Measurements from ENCODE around the gene SPAG16.
A peak's percentile ranks its signal among the peaks of the same experiment; 100 is the strongest.

The SPAG16 gene

DNA sequence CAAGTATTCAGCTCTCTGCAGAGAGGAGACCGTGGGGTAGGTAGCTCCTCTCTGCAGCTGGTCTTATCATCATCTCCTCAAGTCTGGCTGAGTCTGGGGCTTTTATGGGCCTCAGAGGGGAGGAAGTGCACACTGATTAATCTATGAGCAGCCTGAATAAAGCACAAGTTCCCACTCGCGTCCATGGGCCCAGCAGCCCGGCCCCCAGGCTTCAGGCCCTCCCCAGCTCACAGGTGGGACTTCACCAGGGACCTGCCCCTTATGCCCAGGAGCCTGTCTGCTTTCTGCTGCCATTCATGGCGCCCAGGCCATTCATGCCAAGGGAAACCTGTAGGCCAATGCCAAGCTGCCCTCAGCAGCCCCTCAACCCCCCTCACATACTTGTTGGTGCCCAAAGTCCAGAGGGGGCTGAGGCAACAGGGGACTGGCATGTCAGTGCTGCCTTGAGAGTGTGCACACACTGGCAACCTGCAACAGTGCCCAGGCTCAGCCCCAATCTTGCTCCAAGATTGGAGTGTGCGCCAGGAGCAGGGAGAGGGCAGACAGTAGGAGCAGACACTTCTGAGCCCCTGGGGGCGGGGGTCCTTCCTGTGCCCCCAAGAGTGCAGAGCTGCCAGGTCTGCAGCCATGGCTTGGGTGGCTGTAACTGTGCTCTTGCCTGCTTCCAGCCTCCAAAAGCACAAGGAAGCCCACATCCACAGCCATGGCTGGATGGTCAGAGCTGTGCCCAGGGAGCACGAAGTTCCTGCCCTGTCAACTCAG lies 751.0 kb downstream of the SPAG16 start:
- TF ChIP-seq ZNF398 (tag by site-specific recombination; IDR thresholded peaks at IDR 0.05) (no peak), ZNF112 (tag by site-specific recombination; IDR thresholded peaks at IDR 0.05) (no peak), ZBTB21 (tag by site-specific recombination; IDR thresholded peaks at IDR 0.05) (no peak), TRIM28 (IDR thresholded peaks at IDR 0.05; ENCODE audit: borderline replicate concordance, low read length) (peak; percentile 45; the same call in 1 of the 2 replicates), ZNF140 (tag by site-specific recombination; IDR thresholded peaks at IDR 0.05) (no peak), ZFP3 (tag by site-specific recombination; IDR thresholded peaks at IDR 0.05; ENCODE audit: low read depth) (no peak), SETDB1 (IDR thresholded peaks at IDR 0.05; ENCODE audit: insufficient read length, low read length) (peak; percentile 18), ZNF341 (tag by site-specific recombination; IDR thresholded peaks at IDR 0.05; ENCODE audit: low read depth) (no peak), ZBTB20 (tag by site-specific recombination; IDR thresholded peaks at IDR 0.05) (no peak), ZNF239 (tag by site-specific recombination; IDR thresholded peaks at IDR 0.05) (no peak), ZNF350 (tag by site-specific recombination; IDR thresholded peaks at IDR 0.05) (no peak), ZBTB8A (tag by site-specific recombination; IDR thresholded peaks at IDR 0.05) (no peak), BCL11B (tag by site-specific recombination; IDR thresholded peaks at IDR 0.05; ENCODE audit: low read depth) (no peak)
- ChIA-PET CTCF (interaction anchor here (0.6 kb wide), 1 partner anchor 785 kb away, joined by 3 read pairs; no protein-coding TSS in a partner anchor), POLR2A (no interaction called here)
- H3K4me1 ChIP-seq (ENCODE audit: control insufficient read depth, insufficient read depth, low read length): no peaks in the 10 kb centered on the region
- no peak overlapping the region for H3K4me3 ChIP-seq (ENCODE audit: low read depth, low read length)
- H3K9me3 ChIP-seq (ENCODE audit: control insufficient read depth, insufficient read depth, low read depth, low read length): no peaks in the 10 kb centered on the region
- no peaks in the 10 kb centered on the region for H3K36me3 ChIP-seq (ENCODE audit: control insufficient read depth in 2 of 2, insufficient read depth in 1 of 2, low read length in 2 of 2)
- no peak overlapping the region for H3K27ac ChIP-seq (ENCODE audit: extremely low read depth, low read depth, low read length)

- no peak overlapping the region for H3K4me3 ChIP-seq (ENCODE audit: low read depth, low read length)
- TF ChIP-seq KLF10 (tag by site-specific recombination; IDR thresholded peaks at IDR 0.05) (no peak), ZNF335 (tag by site-specific recombination; conservative IDR thresholded peaks at IDR 0.05) (no peak), KLF1 (tag by site-specific recombination; IDR thresholded peaks at IDR 0.05) (no peak), ZNF174 (tag by site-specific recombination; IDR thresholded peaks at IDR 0.05) (no peak), ZNF701 (tag by site-specific recombination; IDR thresholded peaks at IDR 0.05) (no peak), ZBTB48 (tag by site-specific recombination; IDR thresholded peaks at IDR 0.05) (no peak), ZFHX2 (tag by site-specific recombination; conservative IDR thresholded peaks at IDR 0.05) (no peak), ZNF184 (tag by site-specific recombination; IDR thresholded peaks at IDR 0.05) (no peak), ZBTB7A (tag by site-specific recombination; IDR thresholded peaks at IDR 0.05; ENCODE audit: low read depth) (no peak), ZNF514 (tag by site-specific recombination; IDR thresholded peaks at IDR 0.05) (no peak), ZNF549 (tag by site-specific recombination; IDR thresholded peaks at IDR 0.05) (no peak), ZBTB20 (tag by site-specific recombination; IDR thresholded peaks at IDR 0.05) (no peak), ZNF140 (tag by site-specific recombination; IDR thresholded peaks at IDR 0.05) (no peak), SP3 (tag by site-specific recombination; IDR thresholded peaks at IDR 0.05) (no peak), ZNF175 (tag by site-specific recombination; IDR thresholded peaks at IDR 0.05) (no peak)
- TF ChIP-seq, protein P1, sequence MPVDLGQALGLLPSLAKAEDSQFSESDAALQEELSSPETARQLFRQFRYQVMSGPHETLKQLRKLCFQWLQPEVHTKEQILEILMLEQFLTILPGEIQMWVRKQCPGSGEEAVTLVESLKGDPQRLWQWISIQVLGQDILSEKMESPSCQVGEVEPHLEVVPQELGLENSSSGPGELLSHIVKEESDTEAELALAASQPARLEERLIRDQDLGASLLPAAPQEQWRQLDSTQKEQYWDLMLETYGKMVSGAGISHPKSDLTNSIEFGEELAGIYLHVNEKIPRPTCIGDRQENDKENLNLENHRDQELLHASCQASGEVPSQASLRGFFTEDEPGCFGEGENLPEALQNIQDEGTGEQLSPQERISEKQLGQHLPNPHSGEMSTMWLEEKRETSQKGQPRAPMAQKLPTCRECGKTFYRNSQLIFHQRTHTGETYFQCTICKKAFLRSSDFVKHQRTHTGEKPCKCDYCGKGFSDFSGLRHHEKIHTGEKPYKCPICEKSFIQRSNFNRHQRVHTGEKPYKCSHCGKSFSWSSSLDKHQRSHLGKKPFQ (tag by site-specific recombination; IDR thresholded peaks at IDR 0.05): no peak
- TF ChIP-seq, protein P2, sequence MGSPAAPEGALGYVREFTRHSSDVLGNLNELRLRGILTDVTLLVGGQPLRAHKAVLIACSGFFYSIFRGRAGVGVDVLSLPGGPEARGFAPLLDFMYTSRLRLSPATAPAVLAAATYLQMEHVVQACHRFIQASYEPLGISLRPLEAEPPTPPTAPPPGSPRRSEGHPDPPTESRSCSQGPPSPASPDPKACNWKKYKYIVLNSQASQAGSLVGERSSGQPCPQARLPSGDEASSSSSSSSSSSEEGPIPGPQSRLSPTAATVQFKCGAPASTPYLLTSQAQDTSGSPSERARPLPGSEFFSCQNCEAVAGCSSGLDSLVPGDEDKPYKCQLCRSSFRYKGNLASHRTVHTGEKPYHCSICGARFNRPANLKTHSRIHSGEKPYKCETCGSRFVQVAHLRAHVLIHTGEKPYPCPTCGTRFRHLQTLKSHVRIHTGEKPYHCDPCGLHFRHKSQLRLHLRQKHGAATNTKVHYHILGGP (tag by site-specific recombination; IDR thresholded peaks at IDR 0.05): no peak
- TF ChIP-seq, protein P3, sequence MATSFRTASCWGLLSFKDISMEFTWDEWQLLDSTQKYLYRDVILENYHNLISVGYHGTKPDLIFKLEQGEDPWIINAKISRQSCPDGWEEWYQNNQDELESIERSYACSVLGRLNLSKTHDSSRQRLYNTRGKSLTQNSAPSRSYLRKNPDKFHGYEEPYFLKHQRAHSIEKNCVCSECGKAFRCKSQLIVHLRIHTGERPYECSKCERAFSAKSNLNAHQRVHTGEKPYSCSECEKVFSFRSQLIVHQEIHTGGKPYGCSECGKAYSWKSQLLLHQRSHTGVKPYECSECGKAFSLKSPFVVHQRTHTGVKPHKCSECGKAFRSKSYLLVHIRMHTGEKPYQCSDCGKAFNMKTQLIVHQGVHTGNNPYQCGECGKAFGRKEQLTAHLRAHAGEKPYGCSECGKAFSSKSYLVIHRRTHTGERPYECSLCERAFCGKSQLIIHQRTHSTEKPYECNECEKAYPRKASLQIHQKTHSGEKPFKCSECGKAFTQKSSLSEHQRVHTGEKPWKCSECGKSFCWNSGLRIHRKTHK (tag by site-specific recombination; IDR thresholded peaks at IDR 0.05): no peak
- no peaks in the 10 kb centered on the region for H3K9me3 ChIP-seq (ENCODE audit: control insufficient read depth, insufficient read depth, low read depth, low read length)
- H3K4me1 ChIP-seq (ENCODE audit: control insufficient read depth, insufficient read depth, low read length): no peaks in the 10 kb centered on the region
- H3K27ac ChIP-seq (ENCODE audit: extremely low read depth, low read depth, low read length): no peak overlapping the region
- H3K36me3 ChIP-seq (ENCODE audit: control insufficient read depth in 2 of 2, insufficient read depth in 1 of 2, low read length in 2 of 2): no peaks in the 10 kb centered on the region
- ChIA-PET POLR2A (no interaction called here), CTCF (no interaction called here)
These were observed 751.7 kb downstream of the SPAG16 start for GRCh38 chr2:214035921-214036320.
